ENCODE results near the gene OTP. TPM values are rescaled to one million over a fixed set of nuclear protein-coding genes. Genes with fewer than 3 reads are reported as not detected.

Gene OTP
- total and polyA plus RNA-seq, 2 donors (not counting 1 experiment from before 2014, with no cell fraction given): 0.03 TPM; not detected in 1

- no peak overlapping the region for H3K4me2 ChIP-seq (replicated peaks; ENCODE audit: low read depth, low read length, poor library complexity, severe bottlenecking)
- no peaks in the 10 kb centered on the region for H4K20me1 ChIP-seq (ENCODE audit: control insufficient read depth, insufficient read depth, low read length, poor library complexity, severe bottlenecking)
- intact Hi-C loops (cut with micrococcal nuclease): no loop called here
- H3K4me1 ChIP-seq (ENCODE audit: control insufficient read depth in 2 of 2, insufficient read depth in 2 of 2, low read length in 2 of 2): no peaks in the 10 kb centered on the region
- no peak overlapping the region for H2AFZ ChIP-seq (ENCODE audit: insufficient read depth, low read depth, low read length, poor library complexity, severe bottlenecking)
- no peaks in the 10 kb centered on the region for H3K4me1 Mint-ChIP-seq
- H3K9me3 ChIP-seq (ENCODE audit: control extremely low read depth in 1 of 3, control insufficient read depth in 2 of 3, insufficient read depth in 1 of 3, low read length in 2 of 3): no peaks in the 10 kb centered on the region
- POLR2A ChIA-PET: no interaction called here
- peaks cover 0 to 8% (median 0%) of the 10 kb centered on the region in 4 experiments for H3K27me3 ChIP-seq (replicated peaks in 1 of 4; ENCODE audit: control extremely low read depth in 1 of 4, control insufficient read depth in 3 of 4, insufficient read depth in 4 of 4, low read length in 3 of 4)
- H3K27ac Mint-ChIP-seq: no peak overlapping the region
- H3K4me3 ChIP-seq (ENCODE audit: control extremely low read depth in 1 of 5, extremely low read depth in 1 of 5, insufficient read depth in 1 of 5, low read depth in 2 of 5, low read length in 4 of 5): no peak overlapping the region
- no peaks in the 10 kb centered on the region for H3K36me3 ChIP-seq (replicated peaks in 1 of 2; ENCODE audit: control extremely low read depth in 1 of 2, control insufficient read depth in 1 of 2, extremely low read depth in 1 of 2, insufficient read depth in 2 of 2, low read length in 1 of 2)
- H3K4me3 Mint-ChIP-seq: no peak overlapping the region
- H3K27ac ChIP-seq (ENCODE audit: low read length in 2 of 2): no peak overlapping the region
- TF ChIP-seq EZH2 (IDR thresholded peaks at IDR 0.05; ENCODE audit: borderline replicate concordance, insufficient read depth, low read depth, low read length, poor library complexity, severe bottlenecking): no peak
- TF ChIP-seq, protein P1, sequence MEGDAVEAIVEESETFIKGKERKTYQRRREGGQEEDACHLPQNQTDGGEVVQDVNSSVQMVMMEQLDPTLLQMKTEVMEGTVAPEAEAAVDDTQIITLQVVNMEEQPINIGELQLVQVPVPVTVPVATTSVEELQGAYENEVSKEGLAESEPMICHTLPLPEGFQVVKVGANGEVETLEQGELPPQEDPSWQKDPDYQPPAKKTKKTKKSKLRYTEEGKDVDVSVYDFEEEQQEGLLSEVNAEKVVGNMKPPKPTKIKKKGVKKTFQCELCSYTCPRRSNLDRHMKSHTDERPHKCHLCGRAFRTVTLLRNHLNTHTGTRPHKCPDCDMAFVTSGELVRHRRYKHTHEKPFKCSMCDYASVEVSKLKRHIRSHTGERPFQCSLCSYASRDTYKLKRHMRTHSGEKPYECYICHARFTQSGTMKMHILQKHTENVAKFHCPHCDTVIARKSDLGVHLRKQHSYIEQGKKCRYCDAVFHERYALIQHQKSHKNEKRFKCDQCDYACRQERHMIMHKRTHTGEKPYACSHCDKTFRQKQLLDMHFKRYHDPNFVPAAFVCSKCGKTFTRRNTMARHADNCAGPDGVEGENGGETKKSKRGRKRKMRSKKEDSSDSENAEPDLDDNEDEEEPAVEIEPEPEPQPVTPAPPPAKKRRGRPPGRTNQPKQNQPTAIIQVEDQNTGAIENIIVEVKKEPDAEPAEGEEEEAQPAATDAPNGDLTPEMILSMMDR (IDR thresholded peaks at IDR 0.05): no peak
- ATAC-seq (ENCODE audit: low read depth): no peak
- DNase-seq: no peak
- CTCF ChIA-PET: no interaction called here
- no peaks in the 10 kb centered on the region for H3K9me3 Mint-ChIP-seq (ENCODE audit: insufficient read depth)
- peaks cover 15% of the 10 kb centered on the region for H3K27me3 Mint-ChIP-seq
- WGBS (ENCODE audit: insufficient coverage): 80% methylated on average over 1 of the region's 7 CpGs
- H3K9ac ChIP-seq (ENCODE audit: low read length): no peak overlapping the region
- H3K79me2 ChIP-seq (ENCODE audit: control insufficient read depth, insufficient read depth, low read length): no peaks in the 10 kb centered on the region
These were observed 24.8 kb upstream of the OTP start for GRCh38 chr5:77663090-77663863.

DNA sequence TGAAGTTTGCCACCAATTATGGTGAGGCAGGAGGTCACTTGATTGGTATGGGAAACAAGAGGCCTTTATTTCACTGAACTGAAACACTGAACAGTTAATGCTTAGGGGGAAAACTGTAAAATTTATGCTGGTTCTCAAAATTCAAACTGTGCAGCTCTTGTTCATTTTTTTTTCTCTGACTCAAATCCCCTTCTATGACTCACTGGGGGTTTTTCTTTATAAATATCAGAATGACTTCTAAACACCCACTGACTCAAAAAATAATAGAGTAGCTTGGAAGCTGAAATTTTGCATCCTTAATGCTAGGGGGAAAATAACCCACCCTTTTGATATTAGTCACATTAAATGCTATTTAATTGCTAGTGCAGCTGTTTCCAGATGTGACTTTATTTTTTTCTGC is 24.1 kb upstream of the OTP start:
- no peaks in the 10 kb centered on the region for H3K4me1 Mint-ChIP-seq
- H3K27ac Mint-ChIP-seq: no peak overlapping the region
- H4K20me1 ChIP-seq (ENCODE audit: control insufficient read depth, insufficient read depth, low read length, poor library complexity, severe bottlenecking): no peaks in the 10 kb centered on the region
- TF ChIP-seq EZH2 (IDR thresholded peaks at IDR 0.05; ENCODE audit: borderline replicate concordance, insufficient read depth, low read depth, low read length, poor library complexity, severe bottlenecking): no peak
- TF ChIP-seq, protein P1 (IDR thresholded peaks at IDR 0.05): no peak
- H3K9me3 ChIP-seq (ENCODE audit: control extremely low read depth in 1 of 3, control insufficient read depth in 2 of 3, insufficient read depth in 1 of 3, low read length in 2 of 3): no peaks in the 10 kb centered on the region
- H2AFZ ChIP-seq (ENCODE audit: insufficient read depth, low read depth, low read length, poor library complexity, severe bottlenecking): no peak overlapping the region
- no peak overlapping the region for H3K27ac ChIP-seq (ENCODE audit: low read length in 2 of 2)
- H3K9me3 Mint-ChIP-seq (ENCODE audit: insufficient read depth): no peaks in the 10 kb centered on the region
- H3K36me3 ChIP-seq (replicated peaks in 1 of 2; ENCODE audit: control extremely low read depth in 1 of 2, control insufficient read depth in 1 of 2, extremely low read depth in 1 of 2, insufficient read depth in 2 of 2, low read length in 1 of 2): no peaks in the 10 kb centered on the region
- POLR2A ChIA-PET: no interaction called here
- intact Hi-C loops (cut with micrococcal nuclease): no loop called here
- no peak overlapping the region for H3K4me2 ChIP-seq (replicated peaks; ENCODE audit: low read depth, low read length, poor library complexity, severe bottlenecking)
- H3K4me3 ChIP-seq (ENCODE audit: control extremely low read depth in 1 of 5, extremely low read depth in 1 of 5, insufficient read depth in 1 of 5, low read depth in 2 of 5, low read length in 4 of 5): no peak overlapping the region
- CTCF ChIA-PET: no interaction called here
- peaks cover 0 to 8% (median 2%) of the 10 kb centered on the region in 4 experiments for H3K27me3 ChIP-seq (replicated peaks in 1 of 4; ENCODE audit: control extremely low read depth in 1 of 4, control insufficient read depth in 3 of 4, insufficient read depth in 4 of 4, low read length in 3 of 4)
- H3K4me1 ChIP-seq (ENCODE audit: control insufficient read depth in 2 of 2, insufficient read depth in 2 of 2, low read length in 2 of 2): no peaks in the 10 kb centered on the region
- H3K79me2 ChIP-seq (ENCODE audit: control insufficient read depth, insufficient read depth, low read length): no peaks in the 10 kb centered on the region
- no peak for DNase-seq
- no peak overlapping the region for H3K9ac ChIP-seq (ENCODE audit: low read length)
- ATAC-seq (ENCODE audit: low read depth): no peak
- H3K4me3 Mint-ChIP-seq: no peak overlapping the region
- H3K27me3 Mint-ChIP-seq: peaks cover 21% of the 10 kb centered on the region
